HCT116 (cell line): ENCODE data around the gene EHBP1. TPM values are rescaled to one million over a fixed set of nuclear protein-coding genes. Genes with fewer than 3 reads are reported as not detected.

ENCODE experiments used
- ATAC-seq: fragments of 200-7000 bp; cut with Tn5 transposase; 2 replicates; pipeline ENCODE4 v1.9.1; 2020; ENCODE audit warnings: mild to moderate bottlenecking, moderate library complexity
- BruUV-seq: library from RNA; stranded (reverse); fragments of 400-500 nt; replicated peaks from 2 replicates; lab custom pipeline; 2021; lab: Mats Ljungman, UMichigan
- CTCF ChIA-PET: fragments of 300-600 bp; sonication (Branson Sonifier 250); formaldehyde crosslinking; loops from one replicate; lab custom pipeline; 2021; ENCODE audit warnings: antibody characterized with exemption; lab: Charles Lee
- POLR2A ChIA-PET: fragments of 300-600, 350-600 bp; sonication (Branson Sonifier 250); formaldehyde crosslinking; loops from one replicate; lab custom pipeline; 2021; ENCODE audit warnings: antibody characterized with exemption; lab: Charles Lee
- RAD21 ChIA-PET, 2 experiments: fragments of 300-600 bp; sonication (Branson Sonifier 250); formaldehyde crosslinking; loops; one replicate each; lab custom pipeline; 2023; ENCODE audit warnings: low total read pairs in 2 of 2; ENCODE audit not compliant: uncharacterized antibody in 2 of 2, unreplicated experiment in 2 of 2, low non-redundant PET in 1 of 2; lab: Charles Lee
- DNase-seq: peaks from one replicate; pipeline ENCODE4 v3.0.0-alpha.2; 2010; ENCODE audit warnings: low read depth, low spot score
- H2AFZ ChIP-seq: fragments of 200-600 bp; shearing (Covaris generic), sonication (generic); 2 replicates; pipeline ENCODE4 v1.6.1; 2017; ENCODE audit warnings: low read depth, mixed run types, mixed read lengths, antibody characterized with exemption, low read length; ENCODE audit not compliant: poor library complexity, severe bottlenecking
- H3K27ac ChIP-seq: 2 replicates; pipeline ENCODE4 v1.5.1; 2012; ENCODE audit warnings: low read depth, low read length
- H3K27me3 ChIP-seq: fragments of 200-600 bp; sonication (generic); 2 replicates; pipeline ENCODE4 v1.6.1; 2016; ENCODE audit warnings: mixed run types, low read length, mixed read lengths; ENCODE audit not compliant: insufficient read depth
- H3K36me3 ChIP-seq, 2 experiments: fragments of 200-500 bp in 1 of 2; fragments of 200-600 bp in 1 of 2; sonication (Bioruptor generic) in 1 of 2; sonication (generic) in 1 of 2; 2 replicates each; pipeline versions ENCODE4 v1.5.1 to v1.6.1; 2014 to 2016; ENCODE audit warnings: low read length in 2 of 2, inconsistent platforms in 1 of 2, mixed read lengths in 1 of 2, mixed run types in 1 of 2; ENCODE audit not compliant: insufficient read depth in 2 of 2, control insufficient read depth in 1 of 2
- H3K4me1 ChIP-seq, 2 experiments: fragments of 200-600 bp in 1 of 2; sonication (generic) in 1 of 2; 2 replicates each; pipeline versions ENCODE4 v1.5.1 to v1.6.1; 2012 to 2017; ENCODE audit warnings: low read length in 2 of 2, inconsistent platforms in 1 of 2, mild to moderate bottlenecking in 1 of 2, mixed read lengths in 1 of 2, mixed run types in 1 of 2, moderate library complexity in 1 of 2; ENCODE audit not compliant: insufficient read depth in 2 of 2, control insufficient read depth in 1 of 2
- H3K4me2 ChIP-seq: fragments of 200-600 bp; sonication (generic); 2 replicates; pipeline ENCODE4 v1.6.1; 2017; ENCODE audit warnings: mixed run types, low read length, mixed read lengths
- H3K4me3 ChIP-seq, 2 experiments: fragments of 200-600 bp in 1 of 2; sonication (generic) in 1 of 2; replicated peaks in 1 of 2; 2 replicates each; pipeline ENCODE4 v1.5.1; 2011 to 2016; ENCODE audit warnings: low read length in 2 of 2, control low read depth in 1 of 2, low read depth in 1 of 2, mild to moderate bottlenecking in 1 of 2, mixed read lengths in 1 of 2, mixed run types in 1 of 2
- H3K79me2 ChIP-seq: fragments of 200-600 bp; sonication (generic); 2 replicates; pipeline ENCODE4 v1.6.1; 2017; ENCODE audit warnings: mild to moderate bottlenecking, mixed run types, low read length, moderate library complexity, mixed read lengths; ENCODE audit not compliant: insufficient read depth
- H3K9ac ChIP-seq: fragments of 200-600 bp; sonication (generic); 2 replicates; pipeline ENCODE4 v1.6.1; 2016; ENCODE audit warnings: low read length, mixed read lengths
- H3K9me2 ChIP-seq: fragments of 200-600 bp; sonication (generic), shearing (Covaris generic); 2 replicates; pipeline ENCODE4 v1.6.1; 2017; ENCODE audit warnings: mixed run types, mild to moderate bottlenecking, moderate library complexity; ENCODE audit not compliant: insufficient read depth
- H3K9me3 ChIP-seq, 2 experiments: fragments of 200-500 bp in 1 of 2; fragments of 200-600 bp in 1 of 2; sonication (Bioruptor generic) in 1 of 2; sonication (generic) in 1 of 2; 2 replicates each; pipeline ENCODE4 v1.6.1; 2014 to 2017; ENCODE audit warnings: low read length in 2 of 2, mixed read lengths in 2 of 2, inconsistent platforms in 1 of 2, low read depth in 1 of 2, mild to moderate bottlenecking in 1 of 2, mixed run types in 1 of 2, moderate library complexity in 1 of 2; ENCODE audit not compliant: control insufficient read depth in 1 of 2, insufficient read depth in 1 of 2
- H4K20me1 ChIP-seq: fragments of 200-600 bp; sonication (generic), shearing (Covaris generic); 2 replicates; pipeline ENCODE4 v1.6.1; 2017; ENCODE audit warnings: mixed run types, mild to moderate bottlenecking, moderate library complexity; ENCODE audit not compliant: insufficient read depth
- CBX3 ChIP-seq: IDR thresholded peaks from 2 replicates; pipeline ENCODE4 v1.6.1; 2012; ENCODE audit warnings: low read depth
- CEBPB ChIP-seq: IDR thresholded peaks from 2 replicates; pipeline ENCODE4 v1.6.1; 2012; ENCODE audit warnings: low read depth
- EGR1 ChIP-seq: IDR thresholded peaks from 2 replicates; pipeline ENCODE4 v1.6.1; 2012; ENCODE audit warnings: low read depth
- EZH2phosphoT487 ChIP-seq: fragments of 200-600 bp; IDR thresholded peaks from 2 replicates; pipeline ENCODE4 v1.6.1; 2018; ENCODE audit warnings: antibody characterized with exemption, borderline replicate concordance
- FOSL1 ChIP-seq: IDR thresholded peaks from 2 replicates; pipeline ENCODE4 v1.6.1; 2012; ENCODE audit warnings: low read depth
- POLR2AphosphoS5 ChIP-seq: IDR thresholded peaks from 2 replicates; pipeline ENCODE4 v1.6.1; 2011; ENCODE audit warnings: mild to moderate bottlenecking, low read depth, low read length, moderate library complexity
- RAD21 ChIP-seq: IDR thresholded peaks from 2 replicates; pipeline ENCODE4 v1.6.1; 2012; ENCODE audit warnings: low read depth, mild to moderate bottlenecking
- SIN3A ChIP-seq: IDR thresholded peaks from 2 replicates; pipeline ENCODE4 v1.6.1; 2012; ENCODE audit warnings: low read depth
- SP1 ChIP-seq: IDR thresholded peaks from 2 replicates; pipeline ENCODE4 v1.6.1; 2012; ENCODE audit warnings: low read depth
- intact Hi-C: fragments of 100-400 bp; cut with micrococcal nuclease; formaldehyde crosslinking; loops from 2 replicates; pipeline ENCODE4 v1.10.0; 2022
- total RNA-seq: library from RNA; stranded (reverse); gene quantifications from one replicate; pipeline ENCODE4 v1.2.1, GENCODE V29; 2021; ENCODE audit not compliant: unreplicated experiment
- TF ChIP-seq, protein P1 (sequence below): IDR thresholded peaks from 2 replicates; pipeline ENCODE4 v1.6.1; 2012
- TF ChIP-seq, protein P2 (sequence below): IDR thresholded peaks from 2 replicates; pipeline ENCODE4 v1.6.1; 2011; ENCODE audit warnings: mild to moderate bottlenecking, low read length, moderate library complexity; ENCODE audit not compliant: insufficient replicate concordance; ENCODE audit errors: extremely low read depth

Gene EHBP1
- total RNA-seq, 1 experiment from 2014 or later: 89.9 TPM

DNA sequence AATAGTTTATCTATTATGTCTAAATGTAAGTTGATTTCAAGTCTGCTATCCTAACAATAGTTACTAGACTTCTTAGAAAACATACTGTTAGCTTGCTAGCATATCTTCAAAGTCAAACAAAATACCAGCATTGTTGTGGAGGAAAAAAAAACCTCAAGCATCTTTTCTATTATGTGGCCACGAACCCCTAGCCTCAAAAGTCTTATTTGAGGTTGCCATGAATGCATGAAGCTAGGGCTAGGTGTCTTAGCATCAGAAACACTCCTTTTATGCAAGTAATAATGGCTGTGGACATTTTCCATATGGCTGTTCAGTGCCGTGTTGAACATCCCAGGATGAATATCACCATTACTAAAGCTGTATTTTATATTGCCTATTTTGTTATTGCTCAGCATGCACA is 258.5 kb downstream of the EHBP1 start:
- DNase-seq: no peak
- no peak for ATAC-seq
- intact Hi-C loops: no loop called here
- POLR2A ChIA-PET: interaction anchor here (1.2 kb wide), 1 partner anchor 12 kb away, joined by 3 read pairs; no protein-coding TSS in a partner anchor
- no peaks in the 10 kb centered on the region for H3K9me2 ChIP-seq
- no peak overlapping the region for H3K9ac ChIP-seq
- peaks cover 0 to 7% of the 10 kb centered on the region in 2 experiments; a peak in 3 of 4 replicates for H3K36me3 ChIP-seq
- no peak overlapping the region for H3K4me2 ChIP-seq
- H4K20me1 ChIP-seq: no peaks in the 10 kb centered on the region
- H3K4me3 ChIP-seq: no peak overlapping the region
- no peak overlapping the region for H3K27ac ChIP-seq
- RAD21 ChIA-PET: no interaction called here
- no peaks in the 10 kb centered on the region for H3K4me1 ChIP-seq
- TF ChIP-seq EGR1 (no peak), POLR2AphosphoS5 (no peak), EZH2phosphoT487 (no peak), RAD21 (no peak), FOSL1 (no peak), CEBPB (no peak), SP1 (no peak), CBX3 (no peak), SIN3A (no peak)
- TF ChIP-seq, protein P1, sequence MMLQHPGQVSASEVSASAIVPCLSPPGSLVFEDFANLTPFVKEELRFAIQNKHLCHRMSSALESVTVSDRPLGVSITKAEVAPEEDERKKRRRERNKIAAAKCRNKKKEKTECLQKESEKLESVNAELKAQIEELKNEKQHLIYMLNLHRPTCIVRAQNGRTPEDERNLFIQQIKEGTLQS: no peak
- TF ChIP-seq, protein P2, sequence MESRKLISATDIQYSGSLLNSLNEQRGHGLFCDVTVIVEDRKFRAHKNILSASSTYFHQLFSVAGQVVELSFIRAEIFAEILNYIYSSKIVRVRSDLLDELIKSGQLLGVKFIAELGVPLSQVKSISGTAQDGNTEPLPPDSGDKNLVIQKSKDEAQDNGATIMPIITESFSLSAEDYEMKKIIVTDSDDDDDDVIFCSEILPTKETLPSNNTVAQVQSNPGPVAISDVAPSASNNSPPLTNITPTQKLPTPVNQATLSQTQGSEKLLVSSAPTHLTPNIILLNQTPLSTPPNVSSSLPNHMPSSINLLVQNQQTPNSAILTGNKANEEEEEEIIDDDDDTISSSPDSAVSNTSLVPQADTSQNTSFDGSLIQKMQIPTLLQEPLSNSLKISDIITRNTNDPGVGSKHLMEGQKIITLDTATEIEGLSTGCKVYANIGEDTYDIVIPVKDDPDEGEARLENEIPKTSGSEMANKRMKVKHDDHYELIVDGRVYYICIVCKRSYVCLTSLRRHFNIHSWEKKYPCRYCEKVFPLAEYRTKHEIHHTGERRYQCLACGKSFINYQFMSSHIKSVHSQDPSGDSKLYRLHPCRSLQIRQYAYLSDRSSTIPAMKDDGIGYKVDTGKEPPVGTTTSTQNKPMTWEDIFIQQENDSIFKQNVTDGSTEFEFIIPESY: no peak
- no peaks in the 10 kb centered on the region for H3K27me3 ChIP-seq
- H2AFZ ChIP-seq: no peak overlapping the region
- CTCF ChIA-PET: no interaction called here
- no peaks in the 10 kb centered on the region for H3K79me2 ChIP-seq
- no TSS peak for BruUV-seq
- H3K9me3 ChIP-seq: no peaks in the 10 kb centered on the region
